ENCODE data around the gene ABCB8. TPM values are rescaled to one million over a fixed set of nuclear protein-coding genes. Genes with fewer than 3 reads are reported as not detected.

ABCB8 gene
- total RNA-seq, 2 experiments from 2014 or later = 48.4 to 49.5 TPM

DNA sequence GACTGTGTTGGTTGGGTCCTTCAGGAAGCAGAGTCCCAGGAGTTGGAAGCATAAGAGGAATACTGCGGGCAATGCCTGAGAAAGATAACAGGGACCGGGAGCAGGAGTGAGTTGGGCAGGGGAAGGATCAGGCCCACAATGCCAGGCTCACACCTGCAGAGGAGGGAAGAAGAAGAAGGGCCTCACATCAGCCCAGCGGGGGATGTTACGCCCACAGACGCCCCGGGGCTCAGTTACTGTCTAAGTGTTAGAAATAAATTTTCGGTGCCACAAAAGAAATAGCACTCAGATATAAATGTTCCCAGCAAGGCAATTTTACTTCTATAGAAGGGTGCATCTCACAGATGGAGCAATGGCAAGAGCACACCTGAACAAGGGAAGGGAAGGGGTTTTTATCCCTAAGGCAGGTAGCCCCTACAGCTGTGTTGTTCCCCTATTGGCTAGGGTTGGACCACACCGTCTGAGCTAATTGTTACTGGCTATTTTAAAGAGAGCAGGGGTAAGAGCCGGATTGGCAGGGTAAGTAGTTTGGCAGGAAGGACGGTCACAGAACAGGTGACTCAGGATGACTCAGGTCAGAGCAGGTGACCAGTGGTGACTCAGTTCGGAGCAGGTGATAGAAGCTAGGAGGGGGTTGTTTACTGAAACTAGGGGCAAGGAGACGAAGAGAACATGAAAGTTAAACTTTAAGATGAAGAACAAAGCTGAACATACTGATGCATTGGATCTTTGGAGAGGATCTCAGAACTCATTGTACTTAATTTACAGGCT, 37.6 kb upstream of the ABCB8 start, which contains the start of gene NOS3:
Gene NOS3 (plus strand): TSS at position 602 of the 771 bp plus-strand sequence. CDS start 2,787 bp downstream, outside the sequence.
- DNase-seq = no peak
- CTCF ChIA-PET = interaction anchor here (0.8 to 7.4 kb wide), 6 partner anchors 10 to 114 kb away, joined by 3 to 53 read pairs (median 10); no protein-coding TSS in a partner anchor
- intact Hi-C loops (cut with micrococcal nuclease) = no loop called here
- H3K4me1 Mint-ChIP-seq (ENCODE audit: low read depth) = peaks cover 34% of the 10 kb centered on the region
- H3K27me3 Mint-ChIP-seq = no peaks in the 10 kb centered on the region
- no peak within 1 kb of the TSS for H3K4me3 Mint-ChIP-seq
- peaks cover 25% of the 10 kb centered on the region for H3K9me3 Mint-ChIP-seq
- no peak within 1 kb of the TSS for H3K27ac Mint-ChIP-seq
- peaks cover 3% of the 10 kb centered on the region for H3K36me3 Mint-ChIP-seq
- POLR2A ChIA-PET = no interaction called here

DNA sequence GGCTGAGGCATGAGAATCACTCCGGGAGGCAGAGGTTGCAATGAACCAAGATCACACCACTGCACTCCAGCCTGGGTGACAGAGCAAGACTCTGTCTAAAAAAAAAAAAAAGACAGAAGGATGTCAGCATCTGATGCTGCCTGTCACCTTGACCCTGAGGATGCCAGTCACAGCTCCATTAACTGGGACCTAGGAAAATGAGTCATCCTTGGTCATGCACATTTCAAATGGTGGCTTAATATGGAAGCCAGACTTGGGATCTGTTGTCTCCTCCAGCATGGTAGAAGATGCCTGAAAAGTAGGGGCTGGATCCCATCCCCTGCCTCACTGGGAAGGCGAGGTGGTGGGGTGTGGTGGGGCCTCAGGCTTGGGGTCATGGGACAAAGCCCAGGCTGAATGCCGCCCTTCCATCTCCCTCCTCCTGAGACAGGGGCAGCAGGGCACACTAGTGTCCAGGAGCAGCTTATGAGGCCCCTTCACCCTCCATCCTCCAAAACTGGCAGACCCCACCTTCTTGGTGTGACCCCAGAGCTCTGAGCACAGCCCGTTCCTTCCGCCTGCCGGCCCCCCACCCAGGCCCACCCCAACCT, 36.1 kb upstream of the ABCB8 start:
- Mint-ChIP-seq H3K27ac (no peak overlapping the region), H3K9me3 (peaks cover 25% of the 10 kb centered on the region), H3K4me3 (no peak overlapping the region), H3K4me1 (ENCODE audit: low read depth) (peaks cover 38% of the 10 kb centered on the region), H3K36me3 (peaks cover 3% of the 10 kb centered on the region), H3K27me3 (no peaks in the 10 kb centered on the region)
- POLR2A ChIA-PET = no interaction called here
- DNase-seq = no peak
- CTCF ChIA-PET = interaction anchor here (1.0 to 7.4 kb wide), 5 partner anchors 14 to 94 kb away, joined by 3 to 53 read pairs (median 3); no protein-coding TSS in a partner anchor
- intact Hi-C loops (cut with micrococcal nuclease) = no loop called here

DNA sequence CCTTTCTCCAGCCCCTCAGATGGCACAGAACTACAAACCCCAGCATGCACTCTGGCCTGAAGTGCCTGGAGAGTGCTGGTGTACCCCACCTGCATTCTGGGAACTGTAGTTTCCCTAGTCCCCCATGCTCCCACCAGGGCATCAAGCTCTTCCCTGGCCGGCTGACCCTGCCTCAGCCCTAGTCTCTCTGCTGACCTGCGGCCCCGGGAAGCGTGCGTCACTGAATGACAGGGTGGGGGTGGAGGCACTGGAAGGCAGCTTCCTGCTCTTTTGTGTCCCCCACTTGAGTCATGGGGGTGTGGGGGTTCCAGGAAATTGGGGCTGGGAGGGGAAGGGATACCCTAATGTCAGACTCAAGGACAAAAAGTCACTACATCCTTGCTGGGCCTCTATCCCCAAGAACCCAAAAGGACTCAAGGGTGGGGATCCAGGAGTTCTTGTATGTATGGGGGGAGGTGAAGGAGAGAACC, 35.4 kb upstream of the ABCB8 start:
- ChIA-PET POLR2A (no interaction called here), CTCF (interaction anchor here (1.3 to 7.4 kb wide), 4 partner anchors 14 to 31 kb away, joined by 3 to 53 read pairs (median 10); no protein-coding TSS in a partner anchor)
- Mint-ChIP-seq H3K27me3 (no peaks in the 10 kb centered on the region), H3K4me1 (ENCODE audit: low read depth) (peaks cover 42% of the 10 kb centered on the region), H3K4me3 (no peak overlapping the region), H3K27ac (no peak overlapping the region), H3K9me3 (peaks cover 25% of the 10 kb centered on the region), H3K36me3 (peaks cover 3% of the 10 kb centered on the region)
- intact Hi-C loops (cut with micrococcal nuclease) = no loop called here
- DNase-seq = peak; percentile 29

GRCh38 chr7:150993511-150993910, 34.7 kb upstream of the ABCB8 start:
- no peak for DNase-seq
- Mint-ChIP-seq H3K9me3 (peaks cover 25% of the 10 kb centered on the region), H3K27me3 (no peaks in the 10 kb centered on the region), H3K36me3 (peaks cover 3% of the 10 kb centered on the region), H3K4me1 (ENCODE audit: low read depth) (peaks cover 41% of the 10 kb centered on the region), H3K27ac (no peak overlapping the region), H3K4me3 (no peak overlapping the region)
- ChIA-PET CTCF (interaction anchor here (0.7 to 7.4 kb wide), 10 partner anchors 8 to 175 kb away, joined by 3 to 53 read pairs (median 6); no protein-coding TSS in a partner anchor), POLR2A (no interaction called here)
- intact Hi-C loops (cut with micrococcal nuclease) = no loop called here

GRCh38 chr7:150994141-150994837, 34.0 kb upstream of the ABCB8 start:
- intact Hi-C loops (cut with micrococcal nuclease) = loop anchor here (2.0 kb wide), 1 partner anchor 15 kb away; no protein-coding TSS in a partner anchor
- H3K27ac Mint-ChIP-seq = peak overlapping the region; percentile 38
- DNase-seq = no peak
- ChIA-PET CTCF (interaction anchor here (0.5 to 7.4 kb wide), 15 partner anchors 9 to 603 kb away, joined by 3 to 53 read pairs (median 3); partner anchors contain the start of gene ABCB8), POLR2A (interaction anchor here (1.2 kb wide), 1 partner anchor 18 kb away, joined by 8 read pairs; no protein-coding TSS in a partner anchor)
- peaks cover 35% of the 10 kb centered on the region for H3K4me1 Mint-ChIP-seq (ENCODE audit: low read depth)
- H3K4me3 Mint-ChIP-seq = peak overlapping the region; percentile 35
- peaks cover 3% of the 10 kb centered on the region for H3K36me3 Mint-ChIP-seq
- H3K9me3 Mint-ChIP-seq = peaks cover 22% of the 10 kb centered on the region
- H3K27me3 Mint-ChIP-seq = no peaks in the 10 kb centered on the region

DNA sequence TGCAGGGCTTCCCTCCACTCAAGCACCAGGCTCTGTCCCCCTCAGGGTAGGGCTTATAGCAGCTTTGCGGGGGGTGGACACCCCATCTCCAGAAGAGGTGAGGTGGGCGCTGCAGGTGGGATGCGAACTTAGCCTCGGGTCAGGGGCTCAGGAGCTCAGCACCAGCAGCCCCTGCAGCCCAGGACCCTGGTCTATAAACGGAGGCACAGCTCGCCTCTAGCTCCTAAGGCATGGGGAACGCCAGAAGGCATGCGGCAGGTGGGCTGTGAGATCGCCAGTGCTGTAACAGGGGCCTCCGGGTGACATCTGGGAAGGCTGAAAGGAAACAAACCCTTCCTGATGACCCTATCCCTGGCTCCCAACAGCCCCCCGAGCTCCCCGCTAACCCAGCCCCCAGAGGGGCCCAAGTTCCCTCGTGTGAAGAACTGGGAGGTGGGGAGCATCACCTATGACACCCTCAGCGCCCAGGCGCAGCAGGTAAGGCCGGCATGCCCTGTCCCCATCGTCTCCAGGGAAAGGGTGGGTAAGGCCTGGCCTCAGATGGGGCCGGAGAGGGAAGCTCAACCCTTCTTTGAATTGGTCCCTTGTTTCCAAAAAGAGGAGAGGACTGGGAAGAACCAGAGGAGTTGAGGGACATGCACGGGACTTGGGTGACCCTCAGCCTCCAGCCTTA, 33.3 kb upstream of the ABCB8 start:
- ChIA-PET CTCF (interaction anchor here (0.7 to 7.4 kb wide), 10 partner anchors 10 to 129 kb away, joined by 3 to 53 read pairs (median 3); partner anchors contain the start of gene ABCB8), POLR2A (interaction anchor here (1.2 kb wide), 1 partner anchor 17 kb away, joined by 8 read pairs; no protein-coding TSS in a partner anchor)
- Mint-ChIP-seq H3K4me1 (ENCODE audit: low read depth) (peaks cover 35% of the 10 kb centered on the region), H3K27me3 (no peaks in the 10 kb centered on the region), H3K27ac (peak overlapping the region; percentile 38), H3K9me3 (peaks cover 16% of the 10 kb centered on the region), H3K36me3 (peaks cover 3% of the 10 kb centered on the region), H3K4me3 (peak overlapping the region; percentile 35)
- intact Hi-C loops (cut with micrococcal nuclease) = loop anchor here (2.0 kb wide), 1 partner anchor 14 kb away; no protein-coding TSS in a partner anchor
- no peak for DNase-seq

DNA sequence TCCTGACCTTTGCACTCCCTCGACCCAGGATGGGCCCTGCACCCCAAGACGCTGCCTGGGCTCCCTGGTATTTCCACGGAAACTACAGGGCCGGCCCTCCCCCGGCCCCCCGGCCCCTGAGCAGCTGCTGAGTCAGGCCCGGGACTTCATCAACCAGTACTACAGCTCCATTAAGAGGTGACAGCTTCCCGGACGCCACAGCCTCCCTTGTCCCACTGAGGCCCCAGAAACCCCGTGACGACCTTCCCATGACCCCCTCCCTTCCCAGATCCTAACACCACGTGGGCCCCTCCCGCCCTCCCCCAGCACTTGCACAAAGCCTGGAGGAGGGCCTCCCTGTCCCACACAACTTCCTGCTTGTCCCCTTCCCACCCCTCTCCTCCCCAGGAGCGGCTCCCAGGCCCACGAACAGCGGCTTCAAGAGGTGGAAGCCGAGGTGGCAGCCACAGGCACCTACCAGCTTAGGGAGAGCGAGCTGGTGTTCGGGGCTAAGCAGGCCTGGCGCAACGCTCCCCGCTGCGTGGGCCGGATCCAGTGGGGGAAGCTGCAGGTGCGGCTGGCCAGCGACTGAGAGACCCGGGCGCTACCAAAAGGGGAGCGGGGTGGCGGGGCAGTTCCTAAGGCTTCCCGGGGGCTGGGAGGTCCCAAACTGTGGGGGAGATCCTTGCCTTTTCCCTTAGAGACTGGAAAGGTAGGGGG, 31.7 kb upstream of the ABCB8 start:
- H3K36me3 Mint-ChIP-seq = no peaks in the 10 kb centered on the region
- POLR2A ChIA-PET = interaction anchor here (1.8 kb wide), 1 partner anchor 12 kb away, joined by 5 read pairs; no protein-coding TSS in a partner anchor
- no peaks in the 10 kb centered on the region for H3K27me3 Mint-ChIP-seq
- H3K27ac Mint-ChIP-seq = no peak overlapping the region
- intact Hi-C loops (cut with micrococcal nuclease) = no loop called here
- peaks cover under 1% of the 10 kb centered on the region for H3K9me3 Mint-ChIP-seq
- DNase-seq = no peak
- peaks cover 35% of the 10 kb centered on the region for H3K4me1 Mint-ChIP-seq (ENCODE audit: low read depth)
- CTCF ChIA-PET = interaction anchor here (0.7 to 1.6 kb wide), 3 partner anchors 11 to 98 kb away, joined by 3 to 5 read pairs (median 3); no protein-coding TSS in a partner anchor
- no peak overlapping the region for H3K4me3 Mint-ChIP-seq

GRCh38 chr7:150997075-150997511, 31.2 kb upstream of the ABCB8 start:
- no peak for DNase-seq
- H3K27ac Mint-ChIP-seq = no peak overlapping the region
- peaks cover 35% of the 10 kb centered on the region for H3K4me1 Mint-ChIP-seq (ENCODE audit: low read depth)
- intact Hi-C loops (cut with micrococcal nuclease) = no loop called here
- CTCF ChIA-PET = interaction anchor here (1.1 to 1.6 kb wide), 2 partner anchors 12 to 99 kb away, joined by 3 to 5 read pairs; no protein-coding TSS in a partner anchor
- POLR2A ChIA-PET = interaction anchor here (1.8 kb wide), 1 partner anchor 11 kb away, joined by 5 read pairs; no protein-coding TSS in a partner anchor
- no peaks in the 10 kb centered on the region for H3K36me3 Mint-ChIP-seq
- no peaks in the 10 kb centered on the region for H3K27me3 Mint-ChIP-seq
- H3K9me3 Mint-ChIP-seq = no peaks in the 10 kb centered on the region
- H3K4me3 Mint-ChIP-seq = no peak overlapping the region

- no peaks in the 10 kb centered on the region for H3K9me3 Mint-ChIP-seq
- H3K36me3 Mint-ChIP-seq = no peaks in the 10 kb centered on the region
- no peak overlapping the region for H3K27ac Mint-ChIP-seq
- no peaks in the 10 kb centered on the region for H3K27me3 Mint-ChIP-seq
- no peak overlapping the region for H3K4me3 Mint-ChIP-seq
- H3K4me1 Mint-ChIP-seq (ENCODE audit: low read depth) = peaks cover 35% of the 10 kb centered on the region
- DNase-seq = no peak
- intact Hi-C loops (cut with micrococcal nuclease) = no loop called here
- ChIA-PET POLR2A (interaction anchor here (1.8 kb wide), 1 partner anchor 11 kb away, joined by 5 read pairs; no protein-coding TSS in a partner anchor), CTCF (interaction anchor here (0.9 to 1.0 kb wide), 2 partner anchors 12 to 35 kb away, joined by 3 read pairs; no protein-coding TSS in a partner anchor)
Observed at GRCh38 chr7:150997817-150998216, 30.4 kb upstream of the ABCB8 start.

DNA sequence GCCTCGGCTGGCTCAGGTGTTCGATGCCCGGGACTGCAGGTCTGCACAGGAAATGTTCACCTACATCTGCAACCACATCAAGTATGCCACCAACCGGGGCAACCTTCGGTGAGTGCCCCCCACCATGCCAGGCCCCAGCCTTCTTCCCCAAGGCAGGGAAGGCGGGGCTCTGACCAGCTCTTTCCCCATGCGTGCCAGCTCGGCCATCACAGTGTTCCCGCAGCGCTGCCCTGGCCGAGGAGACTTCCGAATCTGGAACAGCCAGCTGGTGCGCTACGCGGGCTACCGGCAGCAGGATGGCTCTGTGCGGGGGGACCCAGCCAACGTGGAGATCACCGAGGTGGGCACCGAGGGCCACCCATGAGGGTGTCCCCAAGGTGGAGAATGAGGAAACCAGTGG, 29.9 kb upstream of the ABCB8 start:
- CTCF ChIA-PET = interaction anchor here (0.9 to 1.0 kb wide), 2 partner anchors 12 to 36 kb away, joined by 3 read pairs; no protein-coding TSS in a partner anchor

More for the DNA sequence above, 29.9 kb upstream of the ABCB8 start:
- intact Hi-C loops (cut with micrococcal nuclease) = no loop called here
- no peak for DNase-seq
- no peaks in the 10 kb centered on the region for H3K9me3 Mint-ChIP-seq
- no peak overlapping the region for H3K4me3 Mint-ChIP-seq
- POLR2A ChIA-PET = no interaction called here
- peaks cover 35% of the 10 kb centered on the region for H3K4me1 Mint-ChIP-seq (ENCODE audit: low read depth)
- H3K36me3 Mint-ChIP-seq = no peaks in the 10 kb centered on the region
- H3K27me3 Mint-ChIP-seq = no peaks in the 10 kb centered on the region
- H3K27ac Mint-ChIP-seq = no peak overlapping the region
